Activated naive CD8-positive, alpha-beta T cell treated with anti-CD3 and anti-CD28 coated beads, Interleukin-2, amount 50 U/mL, for 24 hours (primary cell): ENCODE results near the gene RWDD3.

Source experiments
- ATAC-seq: fragments of 150-1000 bp; cut with Tn5 transposase; one replicate; pipeline ENCODE4 v1.10.0; 2021
- DNase-seq: peaks from one replicate; pipeline ENCODE4 v3.0.0; 2021
- H3K27ac Mint-ChIP-seq: one replicate; pipeline ENCODE4 v1.8.0; 2021; ENCODE audit warnings: mild to moderate bottlenecking, mixed read lengths
- H3K27me3 Mint-ChIP-seq: one replicate; pipeline ENCODE4 v1.8.0; 2021; ENCODE audit warnings: mixed read lengths
- H3K36me3 Mint-ChIP-seq: one replicate; pipeline ENCODE4 v1.8.0; 2021; ENCODE audit warnings: low read depth, mixed read lengths
- H3K4me1 Mint-ChIP-seq: one replicate; pipeline ENCODE4 v1.8.0; 2021; ENCODE audit warnings: mixed read lengths
- H3K4me3 Mint-ChIP-seq: one replicate; pipeline ENCODE4 v1.8.0; 2021; ENCODE audit warnings: mild to moderate bottlenecking, moderate library complexity, mixed read lengths
- H3K9me3 Mint-ChIP-seq: one replicate; pipeline ENCODE4 v1.8.0; 2021; ENCODE audit warnings: mixed read lengths

The RWDD3 gene

GRCh38 chr1:95233737-95234500 lies at the start of gene RWDD3:
RWDD3 (plus strand) TSS chr1:95234210; CDS start chr1:95234231, 21 bp downstream.
- Mint-ChIP-seq H3K27ac (peak within 1 kb of the TSS; percentile 83), H3K4me1 (peaks cover 38% of the 10 kb centered on the region), H3K27me3 (peaks cover 19% of the 10 kb centered on the region), H3K36me3 (peaks cover 4% of the 10 kb centered on the region), H3K4me3 (peak within 1 kb of the TSS; percentile 86), H3K9me3 (no peaks in the 10 kb centered on the region)
- DNase-seq (peak; percentile 93), ATAC-seq (peak; percentile 97)

- Mint-ChIP-seq H3K4me3 (no peak overlapping the region), H3K9me3 (no peaks in the 10 kb centered on the region), H3K36me3 (no peaks in the 10 kb centered on the region), H3K27me3 (peaks cover 19% of the 10 kb centered on the region), H3K4me1 (no peaks in the 10 kb centered on the region), H3K27ac (no peak overlapping the region)
- no peak for DNase-seq
- ATAC-seq = no peak
Measured at GRCh38 chr1:95186149-95186548, 47.9 kb upstream of the RWDD3 start.

GRCh38 chr1:95193591-95193990 lies 40.4 kb upstream of the RWDD3 start:
- no peaks in the 10 kb centered on the region for H3K4me1 Mint-ChIP-seq
- no peak overlapping the region for H3K27ac Mint-ChIP-seq
- H3K9me3 Mint-ChIP-seq = no peaks in the 10 kb centered on the region
- no peak overlapping the region for H3K4me3 Mint-ChIP-seq
- ATAC-seq = no peak
- DNase-seq = no peak
- no peaks in the 10 kb centered on the region for H3K36me3 Mint-ChIP-seq
- H3K27me3 Mint-ChIP-seq = peaks cover 8% of the 10 kb centered on the region

GRCh38 chr1:95195046-95195445 lies 39.0 kb upstream of the RWDD3 start:
- Mint-ChIP-seq H3K4me1 (no peaks in the 10 kb centered on the region), H3K4me3 (no peak overlapping the region), H3K27ac (no peak overlapping the region), H3K27me3 (peaks cover 8% of the 10 kb centered on the region), H3K36me3 (no peaks in the 10 kb centered on the region), H3K9me3 (no peaks in the 10 kb centered on the region)
- no peak for DNase-seq
- ATAC-seq = no peak

GRCh38 chr1:95196017-95196416 lies 38.0 kb upstream of the RWDD3 start:
- no peak overlapping the region for H3K4me3 Mint-ChIP-seq
- H3K4me1 Mint-ChIP-seq = no peaks in the 10 kb centered on the region

GRCh38 chr1:95197616-95198252 lies 36.3 kb upstream of the RWDD3 start:
- Mint-ChIP-seq H3K27me3 (peaks cover 12% of the 10 kb centered on the region), H3K4me1 (no peaks in the 10 kb centered on the region), H3K27ac (no peak overlapping the region), H3K9me3 (no peaks in the 10 kb centered on the region), H3K36me3 (no peaks in the 10 kb centered on the region), H3K4me3 (no peak overlapping the region)
- DNase-seq (no peak), ATAC-seq (no peak)

More at GRCh38 chr1:95196017-95196416, 38.0 kb upstream of the RWDD3 start:
- Mint-ChIP-seq H3K27ac (no peak overlapping the region), H3K36me3 (no peaks in the 10 kb centered on the region), H3K9me3 (no peaks in the 10 kb centered on the region), H3K27me3 (peaks cover 12% of the 10 kb centered on the region)
- no peak for DNase-seq
- no peak for ATAC-seq

- no peaks in the 10 kb centered on the region for H3K9me3 Mint-ChIP-seq
- peaks cover 13% of the 10 kb centered on the region for H3K27me3 Mint-ChIP-seq
- no peaks in the 10 kb centered on the region for H3K4me1 Mint-ChIP-seq
- DNase-seq (no peak), ATAC-seq (no peak)
- H3K36me3 Mint-ChIP-seq = no peaks in the 10 kb centered on the region
- H3K4me3 Mint-ChIP-seq = no peak overlapping the region
- H3K27ac Mint-ChIP-seq = no peak overlapping the region
Measured at GRCh38 chr1:95201905-95202304, 32.1 kb upstream of the RWDD3 start.

- no peaks in the 10 kb centered on the region for H3K36me3 Mint-ChIP-seq
- ATAC-seq (no peak), DNase-seq (no peak)
- H3K27ac Mint-ChIP-seq = no peak overlapping the region
- no peak overlapping the region for H3K4me3 Mint-ChIP-seq
- no peaks in the 10 kb centered on the region for H3K4me1 Mint-ChIP-seq
- H3K9me3 Mint-ChIP-seq = no peaks in the 10 kb centered on the region
- H3K27me3 Mint-ChIP-seq = peaks cover 10% of the 10 kb centered on the region
Measured at GRCh38 chr1:95203908-95204437, 30.0 kb upstream of the RWDD3 start.

GRCh38 chr1:95206514-95206913 lies 27.5 kb upstream of the RWDD3 start:
- H3K9me3 Mint-ChIP-seq = peaks cover 5% of the 10 kb centered on the region
- H3K27me3 Mint-ChIP-seq = peaks cover 6% of the 10 kb centered on the region

GRCh38 chr1:95207223-95207935 lies 26.6 kb upstream of the RWDD3 start:
- H3K27ac Mint-ChIP-seq = no peak overlapping the region
- peaks cover 6% of the 10 kb centered on the region for H3K27me3 Mint-ChIP-seq
- H3K4me3 Mint-ChIP-seq = no peak overlapping the region
- no peaks in the 10 kb centered on the region for H3K36me3 Mint-ChIP-seq
- DNase-seq (no peak), ATAC-seq (no peak)
- no peaks in the 10 kb centered on the region for H3K4me1 Mint-ChIP-seq
- peaks cover 5% of the 10 kb centered on the region for H3K9me3 Mint-ChIP-seq

More at GRCh38 chr1:95206514-95206913, 27.5 kb upstream of the RWDD3 start:
- H3K27ac Mint-ChIP-seq = no peak overlapping the region
- DNase-seq = no peak
- no peaks in the 10 kb centered on the region for H3K36me3 Mint-ChIP-seq
- no peaks in the 10 kb centered on the region for H3K4me1 Mint-ChIP-seq
- ATAC-seq = no peak
- no peak overlapping the region for H3K4me3 Mint-ChIP-seq

- no peak for DNase-seq
- Mint-ChIP-seq H3K4me3 (no peak overlapping the region), H3K27ac (no peak overlapping the region), H3K36me3 (no peaks in the 10 kb centered on the region), H3K9me3 (peaks cover 5% of the 10 kb centered on the region), H3K4me1 (no peaks in the 10 kb centered on the region), H3K27me3 (peaks cover 10% of the 10 kb centered on the region)
- ATAC-seq = no peak
Measured at GRCh38 chr1:95208876-95209275, 25.1 kb upstream of the RWDD3 start.

GRCh38 chr1:95209291-95209690 lies 24.7 kb upstream of the RWDD3 start:
- H3K9me3 Mint-ChIP-seq = peaks cover 5% of the 10 kb centered on the region
- H3K27me3 Mint-ChIP-seq = peaks cover 10% of the 10 kb centered on the region
- DNase-seq (no peak), ATAC-seq (no peak)
- no peak overlapping the region for H3K4me3 Mint-ChIP-seq
- no peaks in the 10 kb centered on the region for H3K4me1 Mint-ChIP-seq
- H3K36me3 Mint-ChIP-seq = no peaks in the 10 kb centered on the region
- no peak overlapping the region for H3K27ac Mint-ChIP-seq

GRCh38 chr1:95216292-95216990 lies 17.6 kb upstream of the RWDD3 start:
- H3K27me3 Mint-ChIP-seq = peaks cover 19% of the 10 kb centered on the region
- H3K27ac Mint-ChIP-seq = no peak overlapping the region
- no peaks in the 10 kb centered on the region for H3K36me3 Mint-ChIP-seq
- ATAC-seq = no peak
- no peak overlapping the region for H3K4me3 Mint-ChIP-seq
- H3K9me3 Mint-ChIP-seq = no peaks in the 10 kb centered on the region
- no peaks in the 10 kb centered on the region for H3K4me1 Mint-ChIP-seq
- no peak for DNase-seq

GRCh38 chr1:95217371-95217770 lies 16.6 kb upstream of the RWDD3 start:
- DNase-seq = no peak
- peaks cover 19% of the 10 kb centered on the region for H3K27me3 Mint-ChIP-seq

More at GRCh38 chr1:95217371-95217770, 16.6 kb upstream of the RWDD3 start:
- Mint-ChIP-seq H3K4me3 (no peak overlapping the region), H3K36me3 (no peaks in the 10 kb centered on the region), H3K9me3 (no peaks in the 10 kb centered on the region), H3K27ac (no peak overlapping the region), H3K4me1 (no peaks in the 10 kb centered on the region)
- ATAC-seq = no peak
